ENCODE results near the gene PAEP. TPM values are rescaled to one million over a fixed set of nuclear protein-coding genes. Genes with fewer than 3 reads are reported as not detected.
"Not testable (repeated sequence)": the region's sequence is repeated elsewhere in the genome, so short reads cannot be mapped to it uniquely, and the experiment has no call there.

Gene PAEP
- total RNA-seq, 1 donor = not detected

DNA sequence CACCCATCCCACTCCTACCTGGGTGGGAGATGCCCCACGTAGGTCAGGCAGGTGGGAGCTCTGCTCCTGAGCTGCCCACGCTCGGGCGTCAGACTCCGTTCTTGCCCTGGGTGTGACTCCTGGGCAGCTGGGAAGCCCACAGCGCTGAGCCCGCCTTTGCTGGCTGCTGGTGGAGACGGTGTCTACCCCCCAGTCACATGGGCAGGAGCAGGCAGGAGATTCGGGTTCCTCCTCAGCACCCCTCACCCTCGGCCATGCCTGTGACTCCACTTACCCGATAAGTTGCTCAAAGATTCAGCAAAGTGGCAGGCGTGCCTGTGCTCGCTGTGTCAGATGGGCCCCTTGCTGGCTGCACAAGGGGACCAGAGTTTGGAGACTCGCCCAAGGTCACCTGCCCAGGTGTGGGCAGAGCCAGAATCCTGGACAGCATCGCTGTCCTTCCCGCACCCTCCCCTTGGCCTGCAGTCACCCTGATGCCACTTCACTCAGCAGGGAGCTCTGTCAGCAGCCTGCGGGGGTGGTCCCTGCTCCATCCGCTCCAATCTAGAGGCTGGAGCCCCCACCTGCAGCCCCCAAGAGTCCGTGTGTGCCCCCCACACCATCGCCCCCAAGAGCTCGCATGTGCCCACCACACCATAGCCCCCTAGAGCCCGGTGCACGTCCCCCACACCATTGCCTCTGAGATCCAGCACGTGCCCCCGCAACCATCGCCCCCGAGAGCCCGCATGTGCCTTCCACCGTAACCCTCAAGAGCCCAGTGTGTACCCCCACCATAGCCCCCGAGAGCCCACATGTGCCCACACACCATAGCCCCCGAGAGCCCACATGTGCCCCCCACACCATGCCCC lies 36.1 kb upstream of the PAEP start:
- no peak for DNase-seq (ENCODE audit: low read depth in 2 of 3, low spot score in 2 of 3)

DNA sequence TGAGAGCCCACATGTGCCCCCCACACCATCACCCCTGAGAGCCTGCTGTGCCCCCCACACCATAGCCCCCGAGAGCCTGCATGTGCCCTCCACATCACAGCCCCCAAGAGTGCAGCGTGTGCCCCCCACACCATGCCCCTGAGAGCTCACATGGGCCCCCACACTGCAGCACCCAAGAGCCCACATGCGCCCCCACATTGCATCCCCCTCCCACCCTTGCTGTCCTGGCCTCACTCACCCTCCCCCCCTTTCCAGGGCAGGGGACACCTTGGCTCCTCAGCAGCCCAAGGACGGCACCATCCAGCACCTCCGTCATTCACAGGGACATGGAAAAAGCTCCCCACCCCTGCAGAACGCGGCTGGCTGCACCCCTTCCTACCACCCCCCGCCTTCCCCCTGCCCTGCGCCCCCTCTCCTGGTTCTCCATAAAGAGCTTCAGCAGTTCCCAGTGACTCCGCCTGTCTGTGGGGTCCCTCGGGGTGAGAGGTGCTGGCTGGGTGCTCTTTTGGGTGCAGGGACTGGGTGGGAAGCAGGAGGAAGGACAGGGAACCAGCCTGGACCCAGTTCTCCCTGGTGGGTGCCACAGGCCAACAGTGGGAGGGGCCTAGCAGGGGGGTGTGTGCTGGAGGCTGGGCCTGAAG lies 35.3 kb upstream of the PAEP start:
- DNase-seq (ENCODE audit: low read depth in 2 of 3, low spot score in 2 of 3) = no peak

DNA sequence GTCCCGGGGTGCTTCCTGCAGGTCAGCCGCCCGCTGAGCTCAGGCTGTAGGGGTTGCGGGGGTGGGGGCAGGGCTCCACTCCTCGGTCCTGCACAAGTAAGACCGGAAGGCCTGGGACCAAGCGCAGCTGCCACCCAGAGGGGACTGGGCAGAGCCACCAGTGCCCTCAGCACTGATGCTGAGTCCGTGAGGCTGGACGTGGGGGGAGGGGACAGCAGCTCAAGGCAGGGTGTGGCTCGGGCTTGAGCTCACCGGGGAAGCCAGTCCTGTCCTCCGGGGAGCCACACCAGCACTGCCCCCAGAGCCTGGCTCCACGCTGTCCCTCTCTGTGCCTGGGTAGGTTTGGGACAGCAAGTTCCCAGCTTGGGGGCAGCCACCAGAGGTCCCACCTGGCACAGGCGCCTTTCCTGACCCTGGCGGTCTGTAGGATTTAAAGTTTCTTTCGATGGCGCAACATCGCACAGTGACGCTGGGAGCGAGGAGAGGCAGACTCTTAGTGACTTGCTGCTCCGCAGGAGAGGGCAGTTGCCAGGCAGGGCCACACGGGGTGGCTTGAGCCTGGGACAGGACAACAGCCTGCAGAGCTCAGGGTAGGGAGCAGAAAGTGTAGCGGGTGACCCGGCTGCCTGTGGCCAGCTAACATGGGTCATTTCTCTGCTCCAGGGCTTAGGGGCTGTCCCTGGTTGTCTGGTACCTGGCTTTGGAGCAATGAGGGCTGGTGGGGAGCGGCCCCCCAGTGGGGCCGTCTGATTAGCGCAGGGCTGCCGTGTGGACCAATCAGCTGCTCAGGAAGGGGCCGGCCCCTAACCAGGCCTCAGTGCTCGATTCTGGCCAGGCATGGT lies 34.6 kb upstream of the PAEP start:
- DNase-seq (ENCODE audit: low read depth in 2 of 3, low spot score in 2 of 3) = no peak

DNA sequence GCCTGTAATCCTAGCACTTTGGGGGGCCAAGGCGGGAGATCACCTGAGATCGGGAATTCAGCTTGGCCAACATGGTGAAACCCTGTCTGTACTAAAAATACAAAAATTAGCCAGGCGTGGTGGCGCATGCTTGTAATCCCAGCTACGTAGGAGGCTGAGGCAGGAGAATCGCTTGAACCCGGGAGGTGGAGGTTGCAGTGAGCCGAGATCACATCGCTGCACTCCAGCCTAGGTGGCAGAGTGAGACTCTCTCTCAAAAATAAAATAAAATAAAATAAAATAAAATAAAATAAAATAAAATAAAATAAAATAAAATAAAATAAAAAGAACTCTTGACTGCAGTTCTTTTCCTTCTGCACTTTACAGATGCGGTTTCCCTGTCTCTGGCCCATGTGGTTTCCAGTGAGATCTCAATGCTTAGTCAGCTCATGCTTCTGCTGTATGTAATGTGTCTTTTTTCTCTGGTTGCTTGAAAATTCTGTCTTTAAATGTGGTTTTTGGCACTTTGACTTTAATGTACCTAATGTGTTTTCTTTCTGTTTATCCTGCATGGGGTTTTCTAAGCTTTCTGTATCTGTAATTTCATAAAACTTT lies 32.6 kb upstream of the PAEP start:
- not testable (repeated sequence) for DNase-seq (ENCODE audit: low read depth in 2 of 3, low spot score in 2 of 3)

DNA sequence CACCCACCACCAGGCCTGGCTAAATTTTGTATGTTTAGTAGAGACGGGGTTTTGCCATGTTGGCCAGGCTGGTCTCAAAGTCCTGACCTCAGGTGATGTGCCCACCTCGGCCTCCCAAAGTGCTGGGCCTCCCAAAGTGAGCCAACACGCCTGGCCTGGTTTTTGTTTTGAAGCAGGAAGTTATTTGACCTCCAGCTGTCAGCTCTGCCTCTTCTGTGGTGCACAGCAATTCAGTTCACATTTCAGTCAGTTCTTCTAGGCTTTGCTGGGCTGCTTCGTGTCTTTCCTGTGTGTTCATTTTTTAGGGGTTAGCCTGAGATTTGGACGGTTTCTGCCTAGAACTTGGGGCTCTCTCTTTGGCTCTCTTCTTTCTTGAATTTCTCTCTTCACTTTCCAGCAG lies 31.4 kb upstream of the PAEP start:
- no peak for DNase-seq (ENCODE audit: low read depth in 2 of 3, low spot score in 2 of 3)

DNA sequence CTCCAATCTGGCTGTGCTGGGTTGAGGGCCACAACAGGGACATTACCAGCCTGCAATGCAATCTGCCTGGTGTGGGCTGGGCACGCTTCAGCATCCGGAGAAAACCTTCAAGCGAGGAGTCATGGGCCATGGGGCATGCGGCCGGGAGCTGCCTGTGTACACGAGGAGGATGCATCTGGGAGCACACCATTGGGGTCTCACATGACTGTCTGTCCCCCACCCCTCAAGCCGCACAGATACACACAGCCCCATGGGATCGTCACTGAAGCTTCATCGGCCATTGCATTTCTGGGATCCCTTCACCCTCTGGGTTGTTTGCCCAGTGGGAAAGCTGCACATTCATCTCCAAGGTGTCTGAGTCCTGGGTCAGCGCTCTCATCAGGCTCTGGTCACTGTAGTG lies 30.5 kb upstream of the PAEP start:
- DNase-seq (ENCODE audit: low read depth in 2 of 3, low spot score in 2 of 3) = no peak

DNA sequence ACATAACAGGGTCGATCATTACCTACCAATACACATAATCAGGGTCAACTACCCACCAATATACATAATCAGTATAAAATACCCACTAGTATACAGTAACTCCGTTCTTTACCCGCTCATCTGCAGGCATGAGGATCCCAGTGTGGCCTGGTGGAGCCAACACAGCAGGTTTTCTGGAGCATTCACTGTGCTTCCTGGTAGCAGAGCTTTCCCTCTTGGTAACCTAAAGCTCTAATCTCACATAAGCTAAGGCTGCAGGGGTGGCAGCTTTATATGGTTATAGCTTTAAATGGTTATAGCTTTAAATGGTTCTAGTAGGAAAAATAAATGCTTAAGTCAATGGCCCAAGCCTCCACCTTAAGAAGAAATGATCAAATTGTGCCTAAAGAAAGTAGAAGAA lies 28.4 kb upstream of the PAEP start:
- no peak for DNase-seq (ENCODE audit: low read depth in 2 of 3, low spot score in 2 of 3)

DNA sequence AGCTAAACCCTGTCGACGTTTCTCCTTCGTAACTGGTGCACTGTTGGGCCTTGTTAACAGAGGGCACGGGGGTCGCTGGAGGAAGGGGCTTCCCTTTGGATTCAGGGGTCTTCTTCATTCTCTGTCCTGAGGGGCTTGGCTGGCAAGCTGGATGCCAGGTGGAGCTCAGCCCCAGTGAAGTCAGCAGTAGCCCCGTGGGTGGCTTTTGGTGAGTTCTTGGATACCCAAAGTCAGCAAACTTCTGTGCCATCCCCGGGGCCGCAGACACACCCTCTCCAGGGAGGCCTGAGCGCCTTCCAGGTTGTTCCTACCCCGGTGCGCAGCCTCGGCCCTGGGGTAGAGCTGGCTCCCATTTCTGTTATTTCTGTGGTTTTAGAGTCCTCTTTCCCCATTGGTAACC lies 27.9 kb upstream of the PAEP start:
- DNase-seq (ENCODE audit: low read depth in 2 of 3, low spot score in 2 of 3) = no peak

DNA sequence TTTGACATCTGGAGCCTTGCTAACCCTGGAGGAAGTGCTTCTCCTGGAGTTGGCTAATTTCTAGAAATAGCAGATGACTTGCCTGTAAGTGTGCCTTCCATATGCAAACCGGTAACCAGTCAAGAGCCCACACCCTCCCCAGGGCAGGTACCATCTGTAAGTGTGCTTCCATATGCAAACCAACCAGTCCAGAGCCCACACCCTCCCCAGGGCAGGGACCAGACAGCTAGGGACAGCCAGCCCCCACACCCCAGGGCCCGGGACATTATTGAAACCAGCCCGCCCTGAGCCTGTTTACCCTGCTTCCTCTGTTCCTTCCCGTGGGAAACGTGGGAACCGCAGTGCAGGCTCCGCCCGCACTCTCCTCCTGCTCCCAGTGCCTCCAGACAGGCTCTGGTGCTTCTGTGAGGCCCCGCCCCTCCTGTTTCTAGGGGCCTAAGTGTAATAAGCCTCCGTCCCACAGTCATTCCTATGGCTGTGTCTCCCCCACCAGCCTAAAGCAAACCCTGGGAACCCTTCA lies 27.3 kb upstream of the PAEP start:
- DNase-seq (ENCODE audit: low read depth in 2 of 3, low spot score in 2 of 3) = not testable (repeated sequence)

DNA sequence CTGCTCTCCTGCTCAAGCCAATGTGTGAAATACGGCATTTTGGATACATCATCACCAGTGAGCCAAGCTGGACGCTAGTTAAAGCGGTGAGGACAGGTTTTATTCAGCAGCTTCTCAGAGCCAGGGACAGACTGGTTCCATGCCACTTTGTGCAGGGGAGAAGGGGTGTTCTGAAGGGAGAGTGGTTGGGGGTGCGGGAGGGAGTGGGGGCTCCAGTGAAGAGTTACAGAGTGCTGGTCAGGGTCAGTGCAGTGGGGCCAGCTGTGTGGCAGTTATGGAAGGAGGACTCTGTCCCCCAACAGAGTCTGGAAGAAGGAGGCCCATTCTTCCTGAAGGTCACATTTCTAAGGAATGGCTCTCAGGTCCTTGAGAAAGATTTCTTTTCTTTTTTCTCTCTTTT lies 26.7 kb upstream of the PAEP start:
- DNase-seq (ENCODE audit: low read depth in 2 of 3, low spot score in 2 of 3) = not testable (repeated sequence)

DNA sequence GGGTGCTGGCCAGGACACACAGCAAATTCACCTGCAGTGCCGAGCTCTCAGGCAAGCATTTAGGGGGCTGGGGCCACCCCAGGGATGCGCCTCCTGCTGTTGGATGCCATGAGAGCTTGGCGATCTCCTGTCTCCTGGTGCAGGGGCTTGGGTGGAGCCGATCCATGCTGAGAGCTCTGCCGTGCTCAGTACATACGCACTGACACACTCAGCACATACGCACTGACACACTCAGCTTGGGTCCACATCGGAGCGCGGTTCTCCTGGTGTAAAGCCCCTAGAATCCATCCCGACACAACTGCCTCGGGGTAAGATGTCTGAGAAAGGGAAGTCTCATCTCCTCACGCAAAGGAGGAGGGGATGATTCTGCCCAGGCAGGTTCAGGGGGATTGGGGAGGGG lies 25.9 kb upstream of the PAEP start:
- not testable (repeated sequence) for DNase-seq (ENCODE audit: low read depth in 2 of 3, low spot score in 2 of 3)

DNA sequence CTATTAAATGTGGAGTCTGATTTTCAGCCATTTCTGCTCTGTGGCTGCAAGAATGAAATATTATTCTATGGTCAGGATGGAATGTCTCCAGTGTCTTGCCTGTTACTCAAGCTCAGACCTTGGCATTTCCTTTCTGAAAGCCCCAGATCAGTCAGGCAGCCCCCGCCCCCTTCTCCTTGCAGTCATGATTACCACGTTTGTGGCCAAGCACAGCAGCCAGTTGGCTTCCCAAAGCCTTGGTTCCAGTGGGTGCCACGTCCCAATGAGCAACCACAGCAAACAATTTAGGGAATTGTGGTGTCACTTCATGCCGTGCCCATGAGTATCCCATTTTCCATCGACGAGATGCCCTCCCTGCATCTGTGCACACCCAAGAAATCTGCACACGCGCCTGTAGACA lies 25.3 kb upstream of the PAEP start:
- DNase-seq (ENCODE audit: low read depth in 2 of 3, low spot score in 2 of 3) = no peak

DNA sequence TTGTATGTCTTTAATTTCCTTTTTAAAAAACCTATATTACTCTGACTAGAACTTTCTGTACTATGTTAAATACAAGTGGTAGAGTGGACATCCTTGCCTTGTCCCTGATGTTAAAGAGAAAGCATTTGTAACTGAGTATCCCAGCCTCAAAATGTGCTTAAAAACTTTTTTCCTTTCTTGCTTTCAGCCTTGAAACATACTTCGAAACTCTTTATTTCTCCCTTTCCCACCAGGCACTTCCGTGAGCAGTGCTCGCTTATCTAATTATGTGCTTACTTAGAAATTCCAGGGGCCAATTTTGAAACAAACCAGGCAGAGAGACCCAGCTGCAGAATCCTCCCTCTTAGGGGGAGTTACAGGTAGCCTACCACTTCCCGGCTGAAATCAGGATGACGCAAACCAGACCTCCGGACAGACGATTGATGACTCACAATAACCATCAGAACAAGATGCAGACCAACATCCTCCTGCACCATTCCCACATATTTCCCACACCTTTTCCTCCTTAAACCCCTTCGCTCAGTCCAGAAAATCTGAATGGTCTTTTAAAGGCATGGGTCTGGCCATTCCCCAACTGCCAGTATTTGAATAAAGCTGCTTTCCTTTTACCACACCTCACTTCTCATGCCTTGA lies 18.2 kb upstream of the PAEP start:
- not testable (repeated sequence) for DNase-seq (ENCODE audit: low read depth in 2 of 3, low spot score in 2 of 3)

DNA sequence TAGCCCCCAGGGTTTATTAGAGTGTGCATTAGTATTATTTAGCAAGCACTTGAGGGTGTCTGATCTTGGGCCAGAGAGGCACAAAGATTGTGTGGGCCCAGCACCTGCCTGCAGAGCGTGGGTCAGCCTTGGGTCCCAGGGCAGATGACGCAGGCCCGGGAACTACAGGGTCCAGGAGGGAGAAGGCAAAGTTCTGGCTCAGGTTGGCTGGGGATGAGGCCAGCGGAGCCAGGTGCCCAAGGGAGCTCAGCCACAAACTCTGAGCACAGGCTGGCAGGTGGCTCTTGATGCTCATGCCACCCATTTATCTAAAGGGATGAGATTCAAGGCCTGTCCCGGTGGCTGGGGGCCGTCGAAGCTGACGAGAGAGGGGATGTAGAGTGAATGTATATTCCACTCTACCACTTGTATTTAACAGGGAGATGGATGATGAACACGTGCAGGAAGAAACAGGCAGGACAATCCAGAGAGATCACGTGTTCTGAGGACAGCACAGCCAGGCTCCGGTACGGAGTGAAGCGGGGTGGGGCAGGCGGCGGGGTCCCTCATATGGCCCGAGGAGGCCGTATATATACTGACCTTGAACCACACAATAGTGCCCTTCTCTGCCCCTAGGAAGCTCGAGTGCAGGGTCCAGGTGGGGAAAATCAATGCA lies 16.4 kb upstream of the PAEP start:
- no peak for DNase-seq (ENCODE audit: low read depth in 2 of 3, low spot score in 2 of 3)

DNA sequence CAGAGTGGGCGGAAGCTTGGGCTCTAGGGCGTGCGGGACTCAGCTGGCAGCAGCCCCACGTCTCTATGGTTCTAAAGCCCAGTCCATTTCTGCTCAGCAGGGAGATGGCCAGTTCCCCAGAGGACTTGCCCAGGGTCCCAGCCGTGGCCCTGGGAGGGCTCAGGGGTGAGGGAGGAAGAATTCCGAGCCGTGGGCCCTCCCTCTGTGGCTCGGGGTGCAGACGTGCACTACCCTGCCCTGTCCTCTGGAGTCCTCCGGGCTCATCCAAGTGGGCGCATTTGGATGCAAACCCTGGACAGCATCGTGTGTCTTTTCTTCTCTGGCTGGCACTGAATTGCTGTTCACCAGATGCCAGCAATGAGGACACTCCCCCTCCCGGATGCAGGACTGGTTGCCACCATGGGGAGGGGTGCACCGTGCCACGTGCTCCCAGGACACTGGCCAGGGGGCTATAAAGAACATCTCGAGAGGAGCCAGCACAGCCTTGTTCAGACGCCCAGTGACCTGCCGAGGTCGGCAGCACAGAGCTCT lies 15.8 kb upstream of the PAEP start, which contains the start of gene OBP2A:
TSS of gene OBP2A (plus strand) at position 481 of the 531 bp plus-strand sequence. CDS start 55 bp downstream, outside the sequence.
- DNase-seq (ENCODE audit: low read depth in 2 of 3, low spot score in 2 of 3) = not testable (repeated sequence)

DNA sequence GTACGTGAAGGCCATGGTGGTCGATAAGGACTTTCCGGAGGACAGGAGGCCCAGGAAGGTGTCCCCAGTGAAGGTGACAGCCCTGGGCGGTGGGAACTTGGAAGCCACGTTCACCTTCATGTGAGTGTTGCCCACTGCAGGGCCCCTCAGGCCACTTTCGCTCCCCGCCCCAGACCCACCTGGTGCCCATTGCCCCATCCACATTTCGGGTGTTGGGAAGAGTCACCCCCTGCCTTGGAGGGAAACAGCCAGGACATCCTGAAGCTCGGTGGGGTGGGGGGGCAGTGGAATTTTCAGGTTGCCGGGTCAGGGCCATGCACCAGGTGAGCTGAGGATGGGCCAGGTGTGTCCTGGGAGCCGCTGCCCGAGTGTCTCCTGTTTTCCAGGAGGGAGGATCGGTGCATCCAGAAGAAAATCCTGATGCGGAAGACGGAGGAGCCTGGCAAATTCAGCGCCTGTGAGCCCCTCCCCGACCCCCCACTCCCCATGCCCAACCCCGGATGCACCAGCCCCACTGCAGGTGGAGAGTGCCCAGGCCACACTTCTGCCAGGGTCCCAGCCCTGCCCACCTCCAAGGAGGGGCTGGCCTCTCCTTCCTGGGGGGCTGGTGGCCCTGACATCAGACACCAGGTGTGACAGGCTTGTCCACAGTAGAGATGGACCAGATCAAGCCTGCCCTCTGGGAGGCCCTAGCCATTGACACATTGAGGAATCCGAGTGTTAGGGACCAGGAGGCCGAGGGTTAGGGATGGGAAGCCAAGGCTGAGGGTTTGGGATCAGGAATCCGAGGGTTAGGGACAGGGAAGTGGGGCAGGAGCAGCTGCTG lies 14.6 kb upstream of the PAEP start:
- not testable (repeated sequence) for DNase-seq (ENCODE audit: low read depth in 2 of 3, low spot score in 2 of 3)

DNA sequence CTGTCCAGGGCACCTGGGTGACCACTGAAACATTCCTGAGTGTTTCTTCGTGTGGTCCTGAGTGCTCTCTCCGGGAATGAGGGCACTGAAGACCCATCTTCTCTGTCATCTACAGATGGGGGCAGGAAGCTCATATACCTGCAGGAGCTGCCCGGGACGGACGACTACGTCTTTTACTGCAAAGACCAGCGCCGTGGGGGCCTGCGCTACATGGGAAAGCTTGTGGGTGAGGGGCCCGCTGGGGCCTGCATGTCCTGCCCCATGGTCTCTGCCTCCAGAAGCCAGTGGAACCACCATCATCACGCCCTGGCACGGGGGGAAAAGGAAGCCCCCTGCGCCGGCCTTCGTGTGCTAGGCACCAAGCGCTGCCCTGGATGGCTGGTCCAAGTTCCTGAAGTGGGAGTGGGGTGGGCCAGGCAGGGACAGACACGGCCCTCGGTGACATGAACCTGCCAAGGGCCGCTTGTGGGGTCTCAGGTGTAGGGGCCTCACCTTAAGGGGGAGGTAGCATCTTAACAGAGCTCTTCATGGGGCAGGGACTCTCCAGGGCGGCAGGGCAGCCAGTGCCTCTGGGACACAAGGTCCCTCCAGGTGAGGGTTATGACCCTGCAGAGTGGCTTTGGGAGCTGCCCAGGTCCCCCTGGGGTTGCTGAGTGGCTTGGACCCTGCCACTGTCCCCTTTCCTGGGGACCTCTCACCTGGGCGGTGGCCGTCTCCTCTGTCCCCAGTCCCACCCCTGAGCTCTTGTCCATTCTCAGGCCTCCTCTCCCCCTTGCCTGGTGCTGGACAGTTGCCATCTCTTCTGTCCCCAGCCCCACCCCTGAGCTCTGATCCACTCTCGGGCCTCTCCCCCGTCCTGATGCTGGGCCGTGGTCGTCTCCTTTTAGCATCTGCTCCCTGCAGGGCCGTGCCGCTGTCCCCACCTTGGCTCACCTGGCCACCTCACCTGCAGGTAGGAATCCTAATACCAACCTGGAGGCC lies 13.5 kb upstream of the PAEP start:
- no peak for DNase-seq (ENCODE audit: low read depth in 2 of 3, low spot score in 2 of 3)

All from hematopoietic multipotent progenitor cell (in vitro differentiated cells).